ENCODE measurements around the gene FANCE. TPM values are rescaled to one million over a fixed set of nuclear protein-coding genes. Genes with fewer than 3 reads are reported as not detected.

Gene FANCE, protein sequence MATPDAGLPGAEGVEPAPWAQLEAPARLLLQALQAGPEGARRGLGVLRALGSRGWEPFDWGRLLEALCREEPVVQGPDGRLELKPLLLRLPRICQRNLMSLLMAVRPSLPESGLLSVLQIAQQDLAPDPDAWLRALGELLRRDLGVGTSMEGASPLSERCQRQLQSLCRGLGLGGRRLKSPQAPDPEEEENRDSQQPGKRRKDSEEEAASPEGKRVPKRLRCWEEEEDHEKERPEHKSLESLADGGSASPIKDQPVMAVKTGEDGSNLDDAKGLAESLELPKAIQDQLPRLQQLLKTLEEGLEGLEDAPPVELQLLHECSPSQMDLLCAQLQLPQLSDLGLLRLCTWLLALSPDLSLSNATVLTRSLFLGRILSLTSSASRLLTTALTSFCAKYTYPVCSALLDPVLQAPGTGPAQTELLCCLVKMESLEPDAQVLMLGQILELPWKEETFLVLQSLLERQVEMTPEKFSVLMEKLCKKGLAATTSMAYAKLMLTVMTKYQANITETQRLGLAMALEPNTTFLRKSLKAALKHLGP
- total RNA-seq = 34.2 and 77.2 TPM in 2 replicates

GRCh38 chr6:35452183-35453090, at the start of gene FANCE:
TSS of gene FANCE (plus strand) at chr6:35452338. CDS start at chr6:35452546, 208 bp downstream.

GRCh38 chr6:35468181-35468979, 16.2 kb downstream of the FANCE start, which contains the start of gene RPL10A:
TSS of gene RPL10A (plus strand) at chr6:35468401. CDS start at chr6:35468435, 34 bp downstream.

DNA sequence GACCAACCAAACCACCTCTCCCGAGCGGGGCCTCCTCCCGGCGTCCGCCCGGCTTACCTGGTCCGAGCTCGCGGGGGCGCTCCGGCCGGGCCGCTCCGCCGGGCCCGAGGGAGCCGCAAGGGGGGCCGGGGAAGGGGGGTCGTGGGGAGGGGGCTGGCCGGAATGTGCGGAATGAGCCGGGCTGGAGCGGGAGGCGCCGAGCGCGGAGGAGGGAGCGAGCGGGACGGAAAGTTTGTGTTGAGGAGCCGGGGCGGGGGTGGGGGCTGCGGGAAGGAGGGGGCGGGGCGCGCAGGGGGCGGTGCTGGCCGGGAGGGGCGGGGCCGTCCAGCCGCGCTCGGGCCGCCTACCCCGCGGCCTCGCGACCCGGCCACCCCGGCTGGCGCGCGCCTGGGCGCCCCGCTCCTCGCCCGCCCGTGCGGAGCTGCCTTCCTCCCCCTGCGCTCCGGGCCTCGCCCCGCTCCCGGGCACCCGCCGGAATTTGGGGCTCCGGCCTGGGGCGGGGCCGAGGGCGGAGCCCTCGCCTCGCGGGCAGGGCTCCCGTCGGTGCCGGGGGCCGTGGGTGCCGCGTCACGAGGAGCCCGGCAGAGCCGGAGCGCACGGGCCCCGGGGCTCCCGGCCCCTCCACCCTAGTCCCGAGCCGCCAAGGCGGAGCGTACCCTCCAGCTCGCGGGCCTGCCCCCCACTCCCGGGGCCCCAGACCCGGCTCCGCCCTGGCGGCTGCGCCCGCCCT, 44.9 kb downstream of the FANCE start, which contains the start of gene TEAD3:
TSS of gene TEAD3 (minus strand) at position 239 of the 730 bp plus-strand sequence.

GRCh38 chr6:35512740-35513139, 60.6 kb downstream of the FANCE start, which contains the start of gene TULP1:
TSS of gene TULP1 (minus strand) at chr6:35512896. CDS start at chr6:35512858, 38 bp downstream.

Other genes starting within 250 kb of the FANCE start
- gene SCUBE3, start 238.4 kb upstream of the FANCE start, total RNA-seq = under 0.01 TPM in 1 of 2 replicates, not detected in the other
- gene ZNF76, start 192.6 kb upstream of the FANCE start, total RNA-seq = 5.5 and 6.7 TPM in 2 replicates
- 21.0 and 42.8 TPM in 2 replicates for gene DEF6, start 154.5 kb upstream of the FANCE start, total RNA-seq
- 7.9 and 40.5 TPM in 2 replicates for gene PPARD, start 109.8 kb upstream of the FANCE start, total RNA-seq
- 3,145 and 3,692 TPM in 2 replicates for gene RPL10A, start 16.1 kb downstream of the FANCE start, total RNA-seq
- gene TEAD3, start 44.7 kb downstream of the FANCE start, total RNA-seq = 4.8 and 9.6 TPM in 2 replicates
- not detected in 2 replicates for gene TULP1, start 60.6 kb downstream of the FANCE start, total RNA-seq
- gene FKBP5, start 236.6 kb downstream of the FANCE start, total RNA-seq = 20.0 and 65.2 TPM in 2 replicates